Neuronal stem cell (in vitro differentiated cells): ENCODE data around the gene SPATA31C1.

Experiments used
- DNase-seq: peaks from one replicate; pipeline ENCODE4 v3.0.0-alpha.2; 2013; ENCODE audit warnings: low spot score
- H2AFZ ChIP-seq: one replicate; pipeline ENCODE4 v1.6.1; 2013; ENCODE audit warnings: mild to moderate bottlenecking, low read length, inconsistent platforms
- H2AK5ac ChIP-seq: 2 replicates; pipeline ENCODE4 v1.6.1; 2013; ENCODE audit warnings: low read depth, mild to moderate bottlenecking, inconsistent platforms, low read length, moderate library complexity, mixed read lengths
- H2BK120ac ChIP-seq: 2 replicates; pipeline ENCODE4 v1.6.1; 2013; ENCODE audit warnings: low read depth, mild to moderate bottlenecking, inconsistent platforms, low read length, moderate library complexity, mixed read lengths
- H2BK12ac ChIP-seq: one replicate; pipeline ENCODE4 v1.6.1; 2013; ENCODE audit warnings: low read length, inconsistent platforms
- H2BK15ac ChIP-seq: 2 replicates; pipeline ENCODE4 v1.6.1; 2013; ENCODE audit warnings: mild to moderate bottlenecking, low read length, inconsistent platforms, mixed read lengths
- H2BK5ac ChIP-seq: one replicate; pipeline ENCODE4 v1.6.1; 2013; ENCODE audit warnings: inconsistent platforms, mild to moderate bottlenecking, low read length, moderate library complexity
- H3K14ac ChIP-seq: one replicate; pipeline ENCODE4 v1.6.1; 2013; ENCODE audit warnings: low read length, inconsistent platforms
- H3K18ac ChIP-seq: 2 replicates; pipeline ENCODE4 v1.6.1; 2013; ENCODE audit warnings: low read length, inconsistent platforms
- H3K23ac ChIP-seq: 2 replicates; pipeline ENCODE4 v1.6.1; 2013; ENCODE audit warnings: low read depth, mild to moderate bottlenecking, mixed read lengths, low read length, inconsistent platforms; ENCODE audit not compliant: poor library complexity
- H3K27ac ChIP-seq: replicated peaks from 3 replicates; pipeline ENCODE4 v1.5.1; 2013; ENCODE audit warnings: low read length, inconsistent platforms
- H3K27me3 ChIP-seq, 3 experiments: 2 replicates each; pipeline ENCODE4 v1.6.1; 2013; ENCODE audit warnings: low read length in 3 of 3, mild to moderate bottlenecking in 2 of 3, inconsistent platforms in 1 of 3, low read depth in 1 of 3, mixed read lengths in 1 of 3, moderate library complexity in 1 of 3; ENCODE audit not compliant: control insufficient read depth in 3 of 3, insufficient read depth in 3 of 3
- H3K36me3 ChIP-seq, 2 donors: replicated peaks in 1 of 2; 2 replicates each; pipeline ENCODE4 v1.6.1; 2013; ENCODE audit warnings: low read length in 2 of 2; ENCODE audit not compliant: control insufficient read depth in 2 of 2, insufficient read depth in 2 of 2
- H3K4ac ChIP-seq: 2 replicates; pipeline ENCODE4 v1.6.1; 2013; ENCODE audit warnings: inconsistent platforms, mild to moderate bottlenecking, low read length, moderate library complexity
- H3K4me1 ChIP-seq, 2 donors: 1 replicate in 1 of 2; 2 replicates in 1 of 2; pipeline ENCODE4 v1.6.1; 2013; ENCODE audit warnings: low read length in 2 of 2, low read depth in 1 of 2; ENCODE audit not compliant: control insufficient read depth in 2 of 2, insufficient read depth in 1 of 2
- H3K4me2 ChIP-seq: one replicate; pipeline ENCODE4 v1.6.1; 2013; ENCODE audit warnings: mild to moderate bottlenecking, low read length, inconsistent platforms; ENCODE audit not compliant: insufficient read depth, poor library complexity, severe bottlenecking
- H3K4me3 ChIP-seq, 2 donors: 2 replicates each; pipeline ENCODE4 v1.5.1; 2013; ENCODE audit warnings: low read length in 2 of 2, mild to moderate bottlenecking in 2 of 2, inconsistent platforms in 1 of 2, moderate library complexity in 1 of 2
- H3K79me1 ChIP-seq: one replicate; pipeline ENCODE4 v1.6.1; 2013; ENCODE audit warnings: low read depth, mild to moderate bottlenecking, inconsistent platforms, low read length, moderate library complexity
- H3K9ac ChIP-seq: one replicate; pipeline ENCODE4 v1.6.1; 2013; ENCODE audit warnings: mild to moderate bottlenecking, low read depth, low read length, inconsistent platforms; ENCODE audit not compliant: poor library complexity
- H3K9me3 ChIP-seq, 2 donors: replicated peaks in 1 of 2; 2 replicates each; pipeline versions ENCODE3 to v1.6.1; 2013; ENCODE audit warnings: low read length in 2 of 2, mild to moderate bottlenecking in 2 of 2, inconsistent platforms in 1 of 2, low read depth in 1 of 2, mixed read lengths in 1 of 2, moderate library complexity in 1 of 2; ENCODE audit not compliant: control insufficient read depth in 2 of 2, insufficient read depth in 1 of 2
- H4K8ac ChIP-seq: one replicate; pipeline ENCODE4 v1.6.1; 2013; ENCODE audit warnings: low read depth, mild to moderate bottlenecking, inconsistent platforms, low read length, moderate library complexity
- H4K91ac ChIP-seq: one replicate; pipeline ENCODE4 v1.6.1; 2013; ENCODE audit warnings: low read length, low read depth, mild to moderate bottlenecking, inconsistent platforms; ENCODE audit not compliant: poor library complexity
- WGBS, 2 donors: extraction: QIAGEN DNeasy Blood & Tissue Kit; methylation state at CpG; one replicate each; pipeline ENCODE4 v1.1.7; 2013; ENCODE audit warnings: missing lambda C conversion rate in 2 of 2, mixed read lengths in 1 of 2; ENCODE audit not compliant: insufficient read length in 2 of 2, insufficient replicate concordance in 1 of 2; ENCODE audit errors: extremely low coverage in 2 of 2; 5-methylcytosine and 5-hydroxymethylcytosine counted together

SPATA31C1 gene

GRCh38 chr9:87950765-87951488 lies 33.2 kb downstream of the SPATA31C1 start:
- H3K4me1 ChIP-seq, result no peaks in the 10 kb centered on the region
- H2BK12ac ChIP-seq, result no peak overlapping the region
- no peak overlapping the region for H3K18ac ChIP-seq
- no peak overlapping the region for H4K8ac ChIP-seq
- no peak overlapping the region for H3K4me3 ChIP-seq
- no peak overlapping the region for H3K4ac ChIP-seq
- no peaks in the 10 kb centered on the region for H3K79me1 ChIP-seq
- H3K27me3 ChIP-seq, result peaks cover 0 to 6% (median 2%) of the 10 kb centered on the region in 3 experiments
- no peak overlapping the region for H2AFZ ChIP-seq
- no peaks in the 10 kb centered on the region for H3K36me3 ChIP-seq
- H3K9me3 ChIP-seq, result peaks cover 2 to 6% of the 10 kb centered on the region in 2 donors
- H2BK120ac ChIP-seq, result no peak overlapping the region
- no peak overlapping the region for H2AK5ac ChIP-seq
- peak; percentile 24 for DNase-seq
- no peak overlapping the region for H3K27ac ChIP-seq
- no CpG with 5 or more reads among the region's 4 CpGs for WGBS, 2 donors
- H2BK15ac ChIP-seq, result no peak overlapping the region
- H3K9ac ChIP-seq, result no peak overlapping the region
- H3K14ac ChIP-seq, result no peak overlapping the region
- no peak overlapping the region for H4K91ac ChIP-seq
- H3K4me2 ChIP-seq, result no peak overlapping the region
- no peak overlapping the region for H3K23ac ChIP-seq
- H2BK5ac ChIP-seq, result no peak overlapping the region

DNA sequence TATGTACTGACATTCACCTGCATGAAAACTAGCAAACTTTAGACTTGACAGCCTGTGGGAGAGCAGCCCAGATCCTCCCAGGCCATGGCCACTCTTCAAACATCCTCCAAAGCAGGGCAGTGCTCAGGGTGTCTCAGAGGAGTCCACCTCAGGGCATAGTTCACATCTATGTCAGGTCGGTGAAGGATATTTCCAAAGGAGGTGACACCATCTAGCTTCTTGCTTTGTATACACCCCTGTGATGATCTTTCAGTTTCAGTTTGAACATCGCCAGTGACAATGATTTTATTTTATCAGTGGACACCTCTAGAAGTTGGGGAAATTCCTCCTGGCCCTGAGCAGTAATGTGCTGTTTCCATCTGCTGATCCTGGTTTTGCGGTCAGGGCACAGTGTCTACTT lies 36.5 kb downstream of the SPATA31C1 start:
- no peak overlapping the region for H3K14ac ChIP-seq

DNA sequence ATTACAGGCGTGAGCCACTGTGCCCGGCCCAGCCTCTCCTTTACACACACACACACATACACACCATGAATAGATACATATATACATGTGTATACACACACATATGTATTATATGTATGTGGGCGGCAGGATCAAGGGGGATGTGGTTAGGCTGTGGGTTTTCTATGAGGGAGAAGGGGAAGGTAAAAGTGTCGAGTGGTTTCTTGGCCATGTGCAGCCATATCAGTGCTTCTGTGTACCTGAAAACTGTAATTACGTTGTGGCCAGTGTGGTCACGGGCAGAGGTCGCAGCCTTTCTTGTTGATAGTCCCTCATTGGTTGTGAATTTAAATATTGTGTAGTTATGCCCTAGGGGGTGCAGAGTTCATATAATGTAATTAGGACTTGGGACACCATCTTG lies 40.1 kb downstream of the SPATA31C1 start:
- Histone ChIP-seq H2BK5ac (no peak overlapping the region), H3K9me3 (peaks cover 4% of the 10 kb centered on the region in 2 donors), H3K27me3 (peaks cover 0 to 6% (median 2%) of the 10 kb centered on the region in 3 experiments), H3K4me1 (no peaks in the 10 kb centered on the region), H3K36me3 (no peaks in the 10 kb centered on the region), H3K4ac (no peak overlapping the region), H2BK15ac (no peak overlapping the region), H3K9ac (no peak overlapping the region), H3K4me3 (no peak overlapping the region), H2AK5ac (no peak overlapping the region), H2BK120ac (no peak overlapping the region), H3K79me1 (no peaks in the 10 kb centered on the region), H2BK12ac (no peak overlapping the region), H4K91ac (no peak overlapping the region), H2AFZ (no peak overlapping the region), H3K14ac (no peak overlapping the region), H3K18ac (no peak overlapping the region), H4K8ac (no peak overlapping the region), H3K27ac (no peak overlapping the region), H3K4me2 (no peak overlapping the region), H3K23ac (no peak overlapping the region)
- DNase-seq, result no peak
- WGBS, 2 donors, result no CpG with 5 or more reads among the region's 7 CpGs

More for the DNA sequence above, 36.5 kb downstream of the SPATA31C1 start:
- Histone ChIP-seq H2BK15ac (no peak overlapping the region), H2BK120ac (no peak overlapping the region), H3K79me1 (no peaks in the 10 kb centered on the region), H2BK12ac (no peak overlapping the region), H3K9ac (no peak overlapping the region), H3K4me2 (no peak overlapping the region), H3K4me1 (no peaks in the 10 kb centered on the region), H3K23ac (no peak overlapping the region), H3K36me3 (no peaks in the 10 kb centered on the region), H2BK5ac (no peak overlapping the region), H3K27ac (no peak overlapping the region), H3K9me3 (peaks cover 4 to 7% of the 10 kb centered on the region in 2 donors), H3K4me3 (no peak overlapping the region), H2AFZ (no peak overlapping the region), H3K27me3 (peaks cover 0 to 6% (median 2%) of the 10 kb centered on the region in 3 experiments), H3K18ac (no peak overlapping the region), H4K91ac (no peak overlapping the region), H3K4ac (no peak overlapping the region), H2AK5ac (no peak overlapping the region), H4K8ac (peak overlapping the region; percentile 3)
- no peak for DNase-seq
- no CpG with 5 or more reads among the region's 3 CpGs for WGBS, 2 donors

DNA sequence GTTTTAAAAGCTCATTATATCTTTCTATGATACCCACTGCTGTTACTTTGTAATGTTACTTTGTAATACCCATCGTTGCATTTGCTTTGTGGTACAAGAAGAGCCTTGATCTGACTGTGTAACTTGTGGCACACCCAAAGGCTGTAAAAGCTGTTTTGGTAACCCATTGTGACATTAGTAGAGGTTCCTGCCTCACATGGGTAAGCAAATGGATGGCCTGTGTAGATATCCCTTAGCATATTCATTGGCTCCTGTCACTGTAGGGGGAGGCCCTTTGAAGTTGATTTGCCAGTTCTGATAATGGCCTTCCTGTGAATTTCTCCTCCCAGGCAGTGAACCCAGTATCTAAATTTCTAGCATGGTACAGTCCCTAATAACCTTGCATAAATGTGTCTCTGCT lies 40.8 kb downstream of the SPATA31C1 start:
- peaks cover 4% of the 10 kb centered on the region in 2 donors for H3K9me3 ChIP-seq
- no peak overlapping the region for H2BK12ac ChIP-seq
- H3K9ac ChIP-seq, result no peak overlapping the region
- H3K4ac ChIP-seq, result no peak overlapping the region
- no peaks in the 10 kb centered on the region for H3K36me3 ChIP-seq
- H3K18ac ChIP-seq, result no peak overlapping the region
- H3K4me3 ChIP-seq, result no peak overlapping the region
- no peak overlapping the region for H2BK120ac ChIP-seq
- H4K91ac ChIP-seq, result no peak overlapping the region
- H3K23ac ChIP-seq, result no peak overlapping the region
- no peaks in the 10 kb centered on the region for H3K79me1 ChIP-seq
- no peak overlapping the region for H2BK15ac ChIP-seq
- H3K27me3 ChIP-seq, result peaks cover 0 to 6% (median 2%) of the 10 kb centered on the region in 3 experiments
- no peak for DNase-seq
- H3K27ac ChIP-seq, result no peak overlapping the region
- H4K8ac ChIP-seq, result no peak overlapping the region
- H3K14ac ChIP-seq, result no peak overlapping the region
- no peak overlapping the region for H3K4me2 ChIP-seq
- H3K4me1 ChIP-seq, result no peaks in the 10 kb centered on the region
- WGBS, 2 donors, result no CpG with 5 or more reads among the region's 1 CpG
- no peak overlapping the region for H2AFZ ChIP-seq
- no peak overlapping the region for H2AK5ac ChIP-seq
- H2BK5ac ChIP-seq, result no peak overlapping the region
